Activated CD8-positive, alpha-beta memory T cell treated with anti-CD3 and anti-CD28 coated beads, Interleukin-2, amount 50 U/mL, for 1 hour (primary cell): ENCODE data around the gene PRICKLE1.

Source experiments
- DNase-seq: peaks from one replicate; pipeline ENCODE4 v3.0.0-alpha.2; 2020; ENCODE audit errors: extremely low read depth

The PRICKLE1 gene

DNA sequence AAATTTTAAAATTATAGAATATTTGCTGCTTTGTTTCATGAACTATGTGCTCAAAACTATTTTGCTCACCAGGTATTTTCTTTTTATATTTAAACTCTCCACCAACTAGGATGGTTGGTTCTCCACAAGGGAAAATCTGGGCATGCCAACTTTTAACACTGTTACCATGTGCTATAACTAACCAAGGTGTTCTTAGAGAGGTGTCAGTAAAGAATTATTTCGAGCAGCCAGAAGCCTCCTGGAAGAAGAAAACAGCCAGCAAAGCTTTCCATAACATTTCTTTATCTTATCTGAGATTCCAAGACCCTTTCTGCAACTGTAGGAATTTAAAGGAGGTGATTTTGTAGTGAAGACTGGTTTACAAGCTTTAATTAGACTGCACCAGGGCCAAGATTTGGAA is 97.3 kb downstream of the PRICKLE1 start:
- no peak for DNase-seq

- DNase-seq: no peak
These were observed 99.2 kb downstream of the PRICKLE1 start for GRCh38 chr12:42490261-42490842.

- no peak for DNase-seq
These were observed 103.1 kb downstream of the PRICKLE1 start for GRCh38 chr12:42486407-42486806.

GRCh38 chr12:42485823-42486222 is 103.7 kb downstream of the PRICKLE1 start:
- no peak for DNase-seq

DNA sequence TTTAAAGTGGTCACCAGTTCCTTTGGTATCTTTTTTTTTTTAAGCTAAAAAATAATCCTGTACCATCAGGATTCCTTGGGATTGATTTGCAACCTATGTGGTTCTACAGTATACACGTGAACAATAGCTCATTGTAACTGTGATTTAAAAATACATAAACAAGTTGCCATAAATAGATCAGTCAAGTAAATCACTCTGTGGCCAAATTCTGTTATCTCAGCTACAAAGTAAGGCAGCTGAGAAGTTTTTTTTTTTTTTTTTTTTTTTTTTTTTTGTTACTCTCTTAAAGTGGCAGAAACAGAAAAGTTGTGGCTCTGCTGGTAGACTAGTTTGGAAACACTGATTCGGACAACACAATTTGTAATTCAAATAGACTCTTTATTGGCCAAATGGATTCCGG is 104.5 kb downstream of the PRICKLE1 start:
- no peak for DNase-seq

DNA sequence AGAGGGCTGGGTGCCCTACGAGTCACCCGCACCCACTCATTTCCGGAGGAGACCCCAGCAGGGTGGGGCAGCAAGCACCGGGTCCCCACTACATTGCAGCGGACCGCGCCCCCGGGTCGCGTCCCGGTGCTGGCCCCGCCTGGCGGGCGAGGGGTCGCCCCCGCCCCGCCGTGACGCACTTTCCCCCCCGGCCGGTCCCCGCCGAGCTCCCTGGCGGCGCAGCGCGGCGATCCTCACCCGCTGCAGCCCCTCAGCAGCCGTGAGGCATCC is 106.1 kb downstream of the PRICKLE1 start:
- DNase-seq: no peak

DNA sequence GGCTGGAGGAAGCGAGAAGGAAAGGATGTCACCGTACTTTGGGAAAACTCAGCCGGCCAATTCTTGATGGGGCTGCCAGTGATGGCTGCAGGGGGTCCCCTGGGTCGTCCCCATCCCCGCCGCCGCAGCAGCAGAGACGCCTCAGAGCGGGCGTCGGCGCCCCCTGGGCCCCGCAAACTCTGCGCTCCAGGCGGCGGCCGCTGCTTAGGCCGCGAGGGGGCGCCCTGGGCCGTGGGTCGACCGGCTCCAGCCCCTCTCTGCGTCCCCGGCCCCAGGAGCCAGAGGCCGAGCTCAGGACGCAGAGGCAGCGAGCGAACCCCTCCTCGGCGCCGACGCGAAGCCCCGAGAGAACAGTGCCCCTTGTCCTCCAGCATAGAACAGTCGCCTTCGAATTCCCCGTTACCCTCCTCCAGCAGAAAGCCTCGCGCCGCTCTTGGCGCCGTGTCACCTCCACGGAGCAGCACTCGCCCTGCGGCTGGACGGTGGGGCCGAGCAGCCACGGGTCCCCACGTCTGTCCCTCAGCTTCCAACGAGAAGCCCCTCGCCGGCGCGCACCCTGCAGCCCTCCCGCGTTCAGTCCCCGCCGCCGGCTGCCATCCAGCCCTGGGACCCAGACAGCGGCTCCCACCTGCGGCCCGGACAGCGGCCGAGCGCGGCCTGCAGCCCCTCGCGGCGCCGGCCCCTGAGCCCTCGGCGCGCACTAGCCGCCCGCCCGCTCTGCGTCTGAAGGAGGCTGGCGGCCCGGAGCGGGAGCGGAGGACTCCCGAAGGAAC is 106.6 kb downstream of the PRICKLE1 start:
- no peak for DNase-seq

DNA sequence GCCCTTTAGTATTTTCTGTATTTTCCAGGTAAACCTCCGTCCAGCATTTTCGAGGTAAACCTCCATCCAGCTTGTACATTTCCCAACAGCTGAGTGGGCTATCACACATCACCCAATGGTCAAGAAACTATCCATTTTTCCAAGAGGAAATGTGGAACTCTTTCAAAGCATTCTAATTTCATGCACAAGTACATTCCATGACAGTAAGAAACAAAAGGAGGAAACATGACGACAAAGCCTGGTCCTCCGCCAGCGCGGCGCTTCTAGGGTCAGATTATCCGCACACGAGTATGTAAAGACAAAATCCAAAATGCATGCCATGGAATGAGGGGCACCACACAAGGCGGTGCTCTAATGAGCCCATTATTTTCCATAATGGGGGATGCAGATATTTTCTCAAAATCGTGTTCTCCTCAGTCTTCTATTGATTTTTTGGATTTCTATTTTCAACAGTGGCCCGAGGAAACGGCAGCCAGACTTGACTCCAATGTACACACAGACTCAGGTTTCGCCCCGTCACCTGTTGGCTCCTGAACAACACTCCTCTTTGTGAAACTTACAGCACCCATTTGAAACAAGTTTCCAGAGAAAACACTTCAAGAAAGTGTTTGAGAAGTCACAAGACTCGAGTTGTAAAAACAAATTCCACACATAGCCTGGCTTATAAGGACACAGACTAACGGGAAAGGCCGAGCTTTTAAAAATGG is 107.4 kb downstream of the PRICKLE1 start:
- no peak for DNase-seq

DNA sequence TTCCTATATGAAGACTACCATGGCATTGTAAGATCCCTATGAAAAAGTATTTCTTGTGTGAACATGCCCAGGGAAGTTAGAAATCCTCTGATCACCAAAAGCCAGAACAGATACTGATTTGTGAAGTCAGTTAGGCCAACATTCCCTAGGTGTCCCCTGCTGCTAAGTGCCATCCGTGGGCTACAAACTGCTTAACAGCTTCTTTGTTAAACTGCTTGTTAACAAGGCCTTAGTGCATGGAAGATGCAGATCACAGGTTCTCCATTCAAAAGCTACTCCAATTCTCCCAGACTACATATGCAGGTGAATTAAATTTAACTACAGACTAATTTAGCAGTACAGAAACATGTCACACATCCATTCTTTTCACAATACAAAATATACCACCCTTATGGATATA is 108.2 kb downstream of the PRICKLE1 start:
- no peak for DNase-seq

GRCh38 chr12:42477941-42478340 is 111.6 kb downstream of the PRICKLE1 start:
- no peak for DNase-seq

DNA sequence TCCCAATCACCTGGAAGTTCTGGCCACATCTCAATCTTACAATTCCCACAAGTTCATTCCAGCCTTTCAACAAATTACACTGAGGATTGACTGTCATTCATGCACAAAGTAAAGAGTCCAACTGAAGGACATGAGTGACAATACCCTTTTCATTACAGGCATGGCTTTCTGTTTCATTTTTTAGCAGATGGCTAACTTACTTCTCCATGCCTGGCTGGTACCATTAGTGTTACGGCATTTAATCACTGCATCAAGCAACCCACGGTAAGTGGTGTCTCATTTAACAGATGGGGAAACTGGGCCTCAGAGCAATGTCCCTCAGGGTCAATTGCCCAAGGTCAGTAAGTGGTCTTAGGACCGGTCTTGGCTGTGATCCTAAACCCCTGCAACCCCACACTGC is 114.4 kb downstream of the PRICKLE1 start:
- DNase-seq: no peak

DNA sequence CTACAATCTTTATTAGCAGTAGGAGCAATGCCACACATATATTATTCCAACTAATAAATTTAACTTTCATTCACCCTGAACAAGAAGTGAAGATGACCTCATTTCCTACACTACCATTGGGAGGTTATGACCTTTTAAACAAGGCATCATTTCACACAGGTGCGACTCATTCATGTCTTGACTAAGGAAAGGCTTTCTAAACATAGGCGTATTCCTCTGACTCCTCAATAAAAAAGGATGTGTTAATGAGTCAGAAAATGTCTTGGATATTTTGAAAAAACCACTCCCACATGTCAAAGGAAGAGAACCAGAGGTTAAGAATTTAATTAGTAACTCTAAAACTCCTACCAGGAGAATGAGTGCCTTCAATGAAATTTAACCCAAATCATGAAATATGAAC is 115.2 kb downstream of the PRICKLE1 start:
- DNase-seq: no peak

- DNase-seq: no peak
These were observed 116.0 kb downstream of the PRICKLE1 start for GRCh38 chr12:42473561-42473960.

- DNase-seq: no peak
These were observed 116.4 kb downstream of the PRICKLE1 start for GRCh38 chr12:42473130-42473529.

DNA sequence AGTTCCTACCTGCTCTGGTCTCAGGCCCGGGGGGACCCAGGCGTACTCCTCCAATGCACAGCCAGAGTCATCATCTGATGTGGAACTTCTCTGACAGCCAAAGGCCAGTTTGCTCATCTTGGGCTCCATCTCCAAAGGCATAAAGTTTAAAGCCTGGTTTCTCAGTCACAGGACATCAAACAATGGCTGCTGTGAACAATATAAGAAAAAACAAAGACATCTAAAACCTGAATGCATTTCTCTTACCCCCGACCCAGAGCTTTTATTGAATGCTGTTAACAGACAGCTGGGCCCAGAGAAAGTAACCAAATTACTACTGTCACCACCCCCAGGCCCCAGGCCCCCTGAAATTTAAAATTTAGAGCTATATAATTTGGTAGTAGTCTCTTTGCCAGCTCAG is 117.2 kb downstream of the PRICKLE1 start:
- no peak for DNase-seq

- DNase-seq: no peak
These were observed 120.0 kb downstream of the PRICKLE1 start for GRCh38 chr12:42469355-42470175.

DNA sequence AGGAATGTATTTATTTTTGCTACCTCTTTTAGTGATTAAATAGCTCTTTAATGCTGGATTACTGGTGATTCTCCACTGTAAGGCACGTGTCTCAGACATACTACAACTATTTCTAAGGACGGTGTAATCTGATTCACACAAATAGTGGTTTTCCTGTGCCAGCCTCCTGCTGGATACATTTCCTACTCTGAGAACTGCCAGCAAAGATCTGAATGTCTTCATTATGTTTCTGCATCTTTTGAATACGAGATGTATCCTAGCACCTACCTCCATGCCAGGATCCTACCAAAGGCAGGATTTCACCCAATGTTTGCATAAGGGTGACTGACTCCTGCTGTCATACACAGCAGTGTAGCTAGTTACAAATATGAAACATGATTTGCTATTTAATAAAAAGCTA is 120.6 kb downstream of the PRICKLE1 start:
- DNase-seq: no peak

- DNase-seq: no peak
These were observed 121.2 kb downstream of the PRICKLE1 start for GRCh38 chr12:42468341-42468821.

DNA sequence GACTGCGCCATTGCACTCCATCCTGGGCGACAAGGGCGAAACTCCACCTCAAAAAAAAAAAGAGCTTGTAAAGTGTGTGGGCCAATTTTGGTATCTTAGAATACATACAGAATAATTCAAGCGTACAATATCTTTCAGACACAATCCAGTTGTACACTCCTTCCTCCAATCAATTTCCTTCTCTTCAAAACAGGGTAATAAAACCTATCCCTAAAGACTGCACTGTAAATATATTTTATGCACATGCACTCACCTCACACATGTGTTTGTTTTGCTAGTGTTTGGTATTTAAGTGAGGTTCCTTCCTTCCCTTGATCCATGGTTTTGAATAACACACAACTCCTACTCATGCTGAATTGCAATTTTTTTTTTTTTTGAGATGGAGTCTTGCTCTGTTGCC is 125.9 kb downstream of the PRICKLE1 start:
- DNase-seq: no peak

GRCh38 chr12:42462486-42462885 is 127.1 kb downstream of the PRICKLE1 start:
- no peak for DNase-seq

GRCh38 chr12:42459336-42459847 is 130.2 kb downstream of the PRICKLE1 start:
- no peak for DNase-seq

DNA sequence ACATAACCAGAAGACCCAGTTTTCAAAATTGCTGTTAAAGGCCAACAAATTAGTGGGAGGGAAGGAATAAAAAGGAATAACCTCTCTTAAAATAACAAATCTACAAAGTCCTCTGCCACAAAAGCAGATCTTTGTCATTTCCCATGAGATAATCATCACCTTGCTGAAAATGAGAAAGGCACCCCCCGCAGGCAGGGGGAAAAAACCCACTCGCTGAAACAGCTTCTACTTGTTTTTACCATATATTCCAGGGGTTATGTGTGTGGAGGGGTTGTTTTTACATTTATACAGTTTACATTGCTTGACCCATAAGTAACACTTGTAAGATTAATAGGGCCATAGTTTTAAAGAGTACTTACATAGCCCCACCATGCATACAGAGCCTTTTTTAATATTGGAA is 131.0 kb downstream of the PRICKLE1 start:
- no peak for DNase-seq
